Raji (cell line): ENCODE data around the gene RNPS1.
A peak's percentile ranks its signal among the peaks of the same experiment; 100 is the strongest.

Experiments
- POLR2A ChIP-seq: IDR thresholded peaks from 2 replicates; pipeline ENCODE4 v1.6.1; 2011; ENCODE audit warnings: low read depth, low read length, control low read depth; ENCODE audit not compliant: insufficient read depth

RNPS1 gene

GRCh38 chr16:2205104-2205966 is 62.6 kb downstream of the RNPS1 start, which contains the start of gene MLST8:
MLST8 (plus strand) TSS chr16:2205454; CDS start chr16:2206086, 632 bp downstream.
- peak; percentile 88 for TF ChIP-seq POLR2A

GRCh38 chr16:2204416-2205103 is 63.4 kb downstream of the RNPS1 start:
- no peak for TF ChIP-seq POLR2A
